Neural cell (in vitro differentiated cells): ENCODE results near the gene INVS. TPM values are rescaled to one million over a fixed set of nuclear protein-coding genes. Genes with fewer than 3 reads are reported as not detected.

Experiments
- H2AFZ ChIP-seq: fragments of 200-600, 300-800 bp; sonication (generic), shearing (Covaris generic); 2 replicates; pipeline ENCODE4 v1.6.0; 2014; ENCODE audit warnings: low read depth, mild to moderate bottlenecking, antibody characterized with exemption, low read length, moderate library complexity
- H3F3A ChIP-seq: fragments of 200-600 bp; shearing (Covaris generic); 2 replicates; pipeline ENCODE4 v1.6.1; 2016; ENCODE audit warnings: mild to moderate bottlenecking, moderate library complexity, mixed read lengths, antibody characterized with exemption, low read length; ENCODE audit not compliant: insufficient read depth, poor library complexity, severe bottlenecking
- H3K27ac ChIP-seq: fragments of 200-600, 300-800 bp; sonication (generic), shearing (Covaris generic); 2 replicates; pipeline ENCODE4 v1.5.1; 2014; ENCODE audit warnings: mild to moderate bottlenecking, low read length, moderate library complexity
- H3K27me3 ChIP-seq: fragments of 300-800, 200-600 bp; sonication (generic), shearing (Covaris generic); 2 replicates; pipeline ENCODE4 v1.6.0; 2014; ENCODE audit warnings: mild to moderate bottlenecking, low read depth, low read length, moderate library complexity; ENCODE audit not compliant: insufficient read depth
- H3K36me3 ChIP-seq: fragments of 300-800, 200-600 bp; sonication (generic), shearing (Covaris generic); 2 replicates; pipeline ENCODE4 v1.5.1; 2014; ENCODE audit warnings: mild to moderate bottlenecking, antibody characterized with exemption, low read length, moderate library complexity; ENCODE audit not compliant: insufficient read depth
- H3K4me2 ChIP-seq: fragments of 300-800, 200-600 bp; sonication (generic), shearing (Covaris generic); 2 replicates; pipeline ENCODE4 v1.6.0; 2014; ENCODE audit warnings: mild to moderate bottlenecking, low read length
- H3K4me3 ChIP-seq: fragments of 300-800, 200-600 bp; sonication (generic), shearing (Covaris generic); 2 replicates; pipeline ENCODE4 v1.5.1; 2014; ENCODE audit warnings: mild to moderate bottlenecking, low read length, moderate library complexity
- H3K79me2 ChIP-seq: fragments of 200-600 bp; shearing (Covaris generic); replicated peaks from 2 replicates; pipeline ENCODE4 v1.6.0; 2014; ENCODE audit warnings: mild to moderate bottlenecking, low read length, moderate library complexity; ENCODE audit not compliant: insufficient read depth
- H3K9ac ChIP-seq: fragments of 300-800, 200-600 bp; sonication (generic), shearing (Covaris generic); 2 replicates; pipeline ENCODE4 v1.6.1; 2016; ENCODE audit warnings: mild to moderate bottlenecking, low read length, mixed read lengths
- H3K9me2 ChIP-seq: fragments of 200-600 bp; shearing (Covaris generic); 2 replicates; pipeline ENCODE4 v1.6.1; 2016; ENCODE audit warnings: mild to moderate bottlenecking, low read length, mixed read lengths; ENCODE audit not compliant: insufficient read depth
- H3K9me3 ChIP-seq: fragments of 200-600, 300-800 bp; sonication (generic), shearing (Covaris generic); 2 replicates; pipeline ENCODE4 v1.6.1; 2016; ENCODE audit warnings: mild to moderate bottlenecking, mixed run types, low read length, moderate library complexity, mixed read lengths
- H4K20me1 ChIP-seq: fragments of 200-600 bp; shearing (Covaris generic); 2 replicates; pipeline ENCODE4 v1.6.1; 2016; ENCODE audit warnings: mild to moderate bottlenecking, mixed run types; ENCODE audit not compliant: insufficient read depth
- EP300 ChIP-seq: fragments of 450-650 bp; conservative IDR thresholded peaks from 2 replicates; pipeline ENCODE4 v1.6.1; 2014; ENCODE audit warnings: antibody characterized with exemption, mild to moderate bottlenecking, moderate library complexity; ENCODE audit not compliant: poor library complexity, severe bottlenecking
- EZH2 ChIP-seq: fragments of 200-600, 300-800 bp; shearing (Covaris generic), sonication (generic); IDR thresholded peaks from 2 replicates; pipeline ENCODE4 v1.6.1; 2014; ENCODE audit warnings: antibody characterized with exemption, low read length, borderline replicate concordance, mild to moderate bottlenecking; ENCODE audit not compliant: insufficient read depth, poor library complexity, severe bottlenecking
- MXI1 ChIP-seq: fragments of 450-650 bp; conservative IDR thresholded peaks from 2 replicates; pipeline ENCODE4 v1.6.1; 2014; ENCODE audit warnings: antibody characterized with exemption, mild to moderate bottlenecking; ENCODE audit not compliant: poor library complexity, severe bottlenecking
- POLR2AphosphoS5 ChIP-seq: IDR thresholded peaks from 2 replicates; pipeline ENCODE4 v1.6.1; 2012
- RAD21 ChIP-seq: fragments of 450-650 bp; conservative IDR thresholded peaks from 2 replicates; pipeline ENCODE4 v1.6.1; 2014; ENCODE audit warnings: antibody characterized with exemption, mild to moderate bottlenecking, moderate library complexity
- SMC3 ChIP-seq: fragments of 450-650 bp; conservative IDR thresholded peaks from 2 replicates; pipeline ENCODE4 v1.6.1; 2014; ENCODE audit warnings: antibody characterized with exemption, mild to moderate bottlenecking, moderate library complexity; ENCODE audit not compliant: poor library complexity
- TAF1 ChIP-seq: IDR thresholded peaks from 2 replicates; pipeline ENCODE4 v1.6.1; 2012; ENCODE audit warnings: low read depth
- polyA plus RNA-seq: library from polyadenylated mRNA; depleted of rRNA; stranded (reverse); fragments of >200 nt; gene quantifications from 2 replicates; pipeline ENCODE4 v1.2.3, GENCODE V29; 2014
- TF ChIP-seq, protein P1 (sequence below): IDR thresholded peaks from 2 replicates; pipeline ENCODE4 v1.6.1; 2012; ENCODE audit warnings: borderline replicate concordance
- TF ChIP-seq, protein P2 (sequence below): fragments of 450-650 bp; IDR thresholded peaks from 2 replicates; pipeline ENCODE4 v1.5.1; 2014; ENCODE audit warnings: antibody characterized with exemption, mild to moderate bottlenecking, moderate library complexity; ENCODE audit not compliant: poor library complexity, severe bottlenecking

INVS gene
- polyA plus RNA-seq, 1 donor from 2014 or later, result 11.3 TPM

DNA sequence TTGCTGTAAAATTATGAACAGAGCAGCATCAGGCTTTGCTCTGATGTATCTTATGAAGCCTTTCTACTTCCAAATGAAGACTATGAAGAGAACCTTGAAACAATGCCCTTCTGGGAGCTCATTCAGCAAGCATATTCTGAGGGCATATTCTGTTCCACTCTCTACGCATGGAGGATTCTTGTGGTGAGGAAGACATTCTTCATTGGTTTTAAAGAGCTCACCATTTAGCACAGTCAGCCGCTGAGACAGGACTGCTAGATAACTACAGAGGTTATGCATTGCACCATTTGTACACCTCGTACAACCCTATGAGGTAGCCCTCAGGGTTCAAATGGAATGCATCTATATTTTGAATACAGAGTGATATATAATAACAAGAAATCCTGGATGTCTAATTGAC is 61.0 kb downstream of the INVS start:
- TF ChIP-seq EZH2 (no peak), POLR2AphosphoS5 (no peak), MXI1 (no peak), SMC3 (no peak), RAD21 (no peak), TAF1 (no peak), EP300 (no peak)
- TF ChIP-seq, protein P1, sequence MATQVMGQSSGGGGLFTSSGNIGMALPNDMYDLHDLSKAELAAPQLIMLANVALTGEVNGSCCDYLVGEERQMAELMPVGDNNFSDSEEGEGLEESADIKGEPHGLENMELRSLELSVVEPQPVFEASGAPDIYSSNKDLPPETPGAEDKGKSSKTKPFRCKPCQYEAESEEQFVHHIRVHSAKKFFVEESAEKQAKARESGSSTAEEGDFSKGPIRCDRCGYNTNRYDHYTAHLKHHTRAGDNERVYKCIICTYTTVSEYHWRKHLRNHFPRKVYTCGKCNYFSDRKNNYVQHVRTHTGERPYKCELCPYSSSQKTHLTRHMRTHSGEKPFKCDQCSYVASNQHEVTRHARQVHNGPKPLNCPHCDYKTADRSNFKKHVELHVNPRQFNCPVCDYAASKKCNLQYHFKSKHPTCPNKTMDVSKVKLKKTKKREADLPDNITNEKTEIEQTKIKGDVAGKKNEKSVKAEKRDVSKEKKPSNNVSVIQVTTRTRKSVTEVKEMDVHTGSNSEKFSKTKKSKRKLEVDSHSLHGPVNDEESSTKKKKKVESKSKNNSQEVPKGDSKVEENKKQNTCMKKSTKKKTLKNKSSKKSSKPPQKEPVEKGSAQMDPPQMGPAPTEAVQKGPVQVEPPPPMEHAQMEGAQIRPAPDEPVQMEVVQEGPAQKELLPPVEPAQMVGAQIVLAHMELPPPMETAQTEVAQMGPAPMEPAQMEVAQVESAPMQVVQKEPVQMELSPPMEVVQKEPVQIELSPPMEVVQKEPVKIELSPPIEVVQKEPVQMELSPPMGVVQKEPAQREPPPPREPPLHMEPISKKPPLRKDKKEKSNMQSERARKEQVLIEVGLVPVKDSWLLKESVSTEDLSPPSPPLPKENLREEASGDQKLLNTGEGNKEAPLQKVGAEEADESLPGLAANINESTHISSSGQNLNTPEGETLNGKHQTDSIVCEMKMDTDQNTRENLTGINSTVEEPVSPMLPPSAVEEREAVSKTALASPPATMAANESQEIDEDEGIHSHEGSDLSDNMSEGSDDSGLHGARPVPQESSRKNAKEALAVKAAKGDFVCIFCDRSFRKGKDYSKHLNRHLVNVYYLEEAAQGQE, result no peak
- TF ChIP-seq, protein P2, sequence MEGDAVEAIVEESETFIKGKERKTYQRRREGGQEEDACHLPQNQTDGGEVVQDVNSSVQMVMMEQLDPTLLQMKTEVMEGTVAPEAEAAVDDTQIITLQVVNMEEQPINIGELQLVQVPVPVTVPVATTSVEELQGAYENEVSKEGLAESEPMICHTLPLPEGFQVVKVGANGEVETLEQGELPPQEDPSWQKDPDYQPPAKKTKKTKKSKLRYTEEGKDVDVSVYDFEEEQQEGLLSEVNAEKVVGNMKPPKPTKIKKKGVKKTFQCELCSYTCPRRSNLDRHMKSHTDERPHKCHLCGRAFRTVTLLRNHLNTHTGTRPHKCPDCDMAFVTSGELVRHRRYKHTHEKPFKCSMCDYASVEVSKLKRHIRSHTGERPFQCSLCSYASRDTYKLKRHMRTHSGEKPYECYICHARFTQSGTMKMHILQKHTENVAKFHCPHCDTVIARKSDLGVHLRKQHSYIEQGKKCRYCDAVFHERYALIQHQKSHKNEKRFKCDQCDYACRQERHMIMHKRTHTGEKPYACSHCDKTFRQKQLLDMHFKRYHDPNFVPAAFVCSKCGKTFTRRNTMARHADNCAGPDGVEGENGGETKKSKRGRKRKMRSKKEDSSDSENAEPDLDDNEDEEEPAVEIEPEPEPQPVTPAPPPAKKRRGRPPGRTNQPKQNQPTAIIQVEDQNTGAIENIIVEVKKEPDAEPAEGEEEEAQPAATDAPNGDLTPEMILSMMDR, result no peak
- H3K36me3 ChIP-seq, result no peaks in the 10 kb centered on the region
- H4K20me1 ChIP-seq, result no peaks in the 10 kb centered on the region
- no peak overlapping the region for H3K27ac ChIP-seq
- H3K9me2 ChIP-seq, result no peaks in the 10 kb centered on the region
- no peak overlapping the region for H2AFZ ChIP-seq
- H3K4me3 ChIP-seq, result no peak overlapping the region
- no peak overlapping the region for H3K4me2 ChIP-seq
- H3F3A ChIP-seq, result no peaks in the 10 kb centered on the region
- H3K27me3 ChIP-seq, result no peaks in the 10 kb centered on the region
- H3K9me3 ChIP-seq, result no peaks in the 10 kb centered on the region
- H3K9ac ChIP-seq, result no peak overlapping the region
- H3K79me2 ChIP-seq, result no peaks in the 10 kb centered on the region

DNA sequence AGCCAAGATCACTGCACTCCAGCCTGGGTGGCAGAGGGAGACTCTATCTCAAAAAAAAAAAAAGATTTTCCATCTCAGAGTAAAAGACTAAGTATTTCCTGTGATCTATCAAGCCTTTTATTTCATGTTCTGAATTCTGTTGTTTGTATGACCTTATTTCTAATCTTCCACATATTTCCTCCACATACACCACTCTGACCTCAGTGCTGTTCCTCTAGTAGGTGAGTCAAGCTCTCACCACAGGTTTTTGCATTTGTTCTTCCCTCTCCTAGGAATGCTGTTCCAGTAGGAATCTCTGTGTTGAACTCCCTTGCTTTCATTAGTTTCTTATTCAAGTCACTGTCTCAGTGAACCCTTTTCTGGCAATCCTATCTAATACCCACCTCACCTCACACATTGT is 68.1 kb downstream of the INVS start:
- Histone ChIP-seq H3K4me3 (no peak overlapping the region), H4K20me1 (no peaks in the 10 kb centered on the region), H3K4me2 (no peak overlapping the region), H3K27me3 (peaks cover 13% of the 10 kb centered on the region), H3K79me2 (no peaks in the 10 kb centered on the region), H3F3A (no peaks in the 10 kb centered on the region), H3K9me2 (no peaks in the 10 kb centered on the region), H3K36me3 (no peaks in the 10 kb centered on the region), H3K9me3 (no peaks in the 10 kb centered on the region), H3K9ac (no peak overlapping the region), H2AFZ (no peak overlapping the region), H3K27ac (no peak overlapping the region)
- TF ChIP-seq, protein P2, result no peak
- TF ChIP-seq EZH2 (no peak), POLR2AphosphoS5 (no peak), MXI1 (no peak), SMC3 (no peak), RAD21 (no peak), EP300 (no peak)
- TF ChIP-seq, protein P1, result no peak
